Measurements from ENCODE around the gene EXT2.

EXT2 gene

GRCh38 chr11:44130751-44131150, 35.3 kb downstream of the EXT2 start:
- FAIRE-seq = no peak
- DNase-seq (ENCODE audit: insufficient read length, low spot score) = no peak

GRCh38 chr11:44133335-44133946, 38.0 kb downstream of the EXT2 start:
- DNase-seq (ENCODE audit: insufficient read length, low spot score) (peak; percentile 31), FAIRE-seq (no peak)

- FAIRE-seq = no peak
- no peak for DNase-seq (ENCODE audit: insufficient read length, low spot score)
Measured at GRCh38 chr11:44134625-44135024, 39.1 kb downstream of the EXT2 start.

GRCh38 chr11:44136176-44136945, 40.9 kb downstream of the EXT2 start:
- FAIRE-seq = no peak

GRCh38 chr11:44137057-44137456, 41.6 kb downstream of the EXT2 start:
- FAIRE-seq (no peak), DNase-seq (ENCODE audit: insufficient read length, low spot score) (no peak)

More at GRCh38 chr11:44136176-44136945, 40.9 kb downstream of the EXT2 start:
- no peak for DNase-seq (ENCODE audit: insufficient read length, low spot score)

- DNase-seq (ENCODE audit: insufficient read length, low spot score) (no peak), FAIRE-seq (no peak)
Measured at GRCh38 chr11:44138286-44138685, 42.8 kb downstream of the EXT2 start.

- no peak for FAIRE-seq
- DNase-seq (ENCODE audit: insufficient read length, low spot score) = no peak
Measured at GRCh38 chr11:44138980-44139379, 43.5 kb downstream of the EXT2 start.

GRCh38 chr11:44139565-44140330, 44.3 kb downstream of the EXT2 start:
- FAIRE-seq = no peak
- no peak for DNase-seq (ENCODE audit: insufficient read length, low spot score)

GRCh38 chr11:44140372-44140771, 44.9 kb downstream of the EXT2 start:
- FAIRE-seq (no peak), DNase-seq (ENCODE audit: insufficient read length, low spot score) (no peak)

- DNase-seq (ENCODE audit: insufficient read length, low spot score) = no peak
- no peak for FAIRE-seq
Measured at GRCh38 chr11:44140805-44141204, 45.3 kb downstream of the EXT2 start.

GRCh38 chr11:44143987-44144909, 48.8 kb downstream of the EXT2 start:
- FAIRE-seq (no peak), DNase-seq (ENCODE audit: insufficient read length, low spot score) (no peak)

GRCh38 chr11:44145011-44145775, 49.7 kb downstream of the EXT2 start:
- no peak for DNase-seq (ENCODE audit: insufficient read length, low spot score)
- FAIRE-seq = no peak

GRCh38 chr11:44146931-44147330, 51.5 kb downstream of the EXT2 start:
- DNase-seq (ENCODE audit: insufficient read length, low spot score) (no peak), FAIRE-seq (no peak)

- FAIRE-seq (no peak), DNase-seq (ENCODE audit: insufficient read length, low spot score) (no peak)
Measured at GRCh38 chr11:44147751-44148150, 52.3 kb downstream of the EXT2 start.

- FAIRE-seq (no peak), DNase-seq (ENCODE audit: insufficient read length, low spot score) (no peak)
Measured at GRCh38 chr11:44149651-44150050, 54.2 kb downstream of the EXT2 start.

GRCh38 chr11:44150401-44150800, 54.9 kb downstream of the EXT2 start:
- no peak for FAIRE-seq
- no peak for DNase-seq (ENCODE audit: insufficient read length, low spot score)

GRCh38 chr11:44157019-44157418, 61.5 kb downstream of the EXT2 start:
- FAIRE-seq = no peak
- DNase-seq (ENCODE audit: insufficient read length, low spot score) = no peak

GRCh38 chr11:44158384-44158783, 62.9 kb downstream of the EXT2 start:
- FAIRE-seq = no peak
- DNase-seq (ENCODE audit: insufficient read length, low spot score) = no peak

GRCh38 chr11:44159848-44160721, 64.6 kb downstream of the EXT2 start:
- DNase-seq (ENCODE audit: insufficient read length, low spot score) (no peak), FAIRE-seq (no peak)
